Stimulated activated CD8-positive, alpha-beta memory T cell treated with anti-CD3 and anti-CD28 coated beads, Interleukin-12 subunit alpha, Interleukin-12 subunit beta, amount 100 ng/mL, for 24 hours (primary cell): ENCODE data around the gene DIP2C.

Experiments
- DNase-seq: peaks from one replicate; pipeline ENCODE4 v3.0.0-alpha.2; 2020; ENCODE audit errors: extremely low read depth

Gene DIP2C

DNA sequence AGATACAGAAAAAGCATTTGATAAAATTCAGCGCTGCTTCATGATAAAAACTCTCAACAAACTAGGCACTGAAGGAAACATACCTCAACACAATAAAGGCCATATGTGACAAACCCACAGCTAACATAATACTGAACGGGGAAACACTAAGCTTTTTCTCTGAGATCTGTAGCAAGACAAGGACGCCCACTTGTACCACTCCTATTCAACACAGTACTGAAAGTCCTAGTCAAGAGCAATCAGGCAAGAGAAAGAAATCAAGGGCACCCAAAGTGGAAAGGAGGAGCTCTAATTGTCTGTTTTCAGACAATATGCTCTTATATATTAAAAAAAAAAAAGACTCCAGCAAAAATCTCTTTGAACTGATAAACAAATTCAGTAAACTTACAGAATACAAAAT, 13.3 kb downstream of the DIP2C start:
- no peak for DNase-seq

- DNase-seq, result no peak
These were observed 13.9 kb downstream of the DIP2C start for GRCh38 chr10:675532-675931.

- DNase-seq, result no peak
These were observed 16.0 kb downstream of the DIP2C start for GRCh38 chr10:673492-673891.

- DNase-seq, result no peak
These were observed 16.5 kb downstream of the DIP2C start for GRCh38 chr10:672992-673391.

GRCh38 chr10:672203-672602, 17.3 kb downstream of the DIP2C start:
- DNase-seq, result no peak

- DNase-seq, result no peak
These were observed 18.5 kb downstream of the DIP2C start for GRCh38 chr10:670990-671389.

DNA sequence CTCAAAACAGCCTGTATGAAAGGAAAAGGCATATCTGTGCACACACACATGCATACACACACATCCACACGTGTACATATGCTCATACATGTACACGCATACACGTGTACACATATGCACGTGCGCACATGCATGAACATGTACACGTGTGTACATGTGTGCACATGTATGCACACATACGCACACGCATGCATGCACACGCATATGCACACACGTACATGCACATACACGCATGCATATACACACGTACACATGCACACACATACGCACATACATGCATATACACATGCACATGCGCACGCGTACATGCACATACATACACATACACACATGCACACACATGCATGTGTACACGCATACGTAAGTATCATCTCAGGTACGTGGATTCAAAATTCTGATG, 19.4 kb downstream of the DIP2C start:
- DNase-seq, result no peak

- DNase-seq, result no peak
These were observed 20.5 kb downstream of the DIP2C start for GRCh38 chr10:668786-669485.

GRCh38 chr10:667602-668143, 21.8 kb downstream of the DIP2C start:
- DNase-seq, result no peak

- no peak for DNase-seq
These were observed 22.4 kb downstream of the DIP2C start for GRCh38 chr10:667096-667495.

DNA sequence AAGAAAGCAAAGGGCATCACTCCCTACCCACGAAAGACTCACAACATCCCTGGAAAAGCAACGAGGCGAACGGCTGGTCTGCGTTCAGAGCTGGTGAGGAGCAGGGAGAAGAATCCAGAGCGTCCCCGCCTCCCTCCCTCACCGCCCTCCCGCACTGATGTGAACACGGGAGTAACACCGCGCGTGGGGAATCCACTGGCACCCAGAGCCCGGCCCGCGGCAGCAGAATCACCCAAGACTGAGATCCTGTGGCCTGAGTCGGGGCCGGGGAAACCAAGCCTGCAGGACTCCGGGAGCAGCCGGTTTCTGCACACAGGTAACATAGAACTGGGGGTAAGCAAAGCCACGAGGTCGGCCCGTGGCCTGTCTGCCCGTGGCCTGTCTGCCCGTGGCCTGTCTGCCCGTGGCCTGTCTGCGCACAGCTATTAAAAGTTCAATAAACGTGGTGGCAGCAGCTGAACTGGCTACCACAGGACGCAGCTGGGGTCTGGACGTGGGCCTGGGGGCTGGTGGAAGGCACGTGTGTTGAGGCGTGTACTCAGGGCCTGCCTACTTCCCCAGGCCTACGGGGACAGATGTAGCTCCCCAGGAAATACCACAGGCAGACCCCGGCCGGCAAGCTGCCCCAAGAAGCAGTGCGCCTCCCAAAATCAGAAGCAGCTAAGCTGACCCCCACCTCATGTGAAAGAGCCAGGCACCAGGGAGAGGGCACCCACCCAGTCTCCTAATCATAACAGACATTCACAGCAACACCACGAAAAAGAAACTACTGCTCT, 23.0 kb downstream of the DIP2C start:
- DNase-seq, result no peak

DNA sequence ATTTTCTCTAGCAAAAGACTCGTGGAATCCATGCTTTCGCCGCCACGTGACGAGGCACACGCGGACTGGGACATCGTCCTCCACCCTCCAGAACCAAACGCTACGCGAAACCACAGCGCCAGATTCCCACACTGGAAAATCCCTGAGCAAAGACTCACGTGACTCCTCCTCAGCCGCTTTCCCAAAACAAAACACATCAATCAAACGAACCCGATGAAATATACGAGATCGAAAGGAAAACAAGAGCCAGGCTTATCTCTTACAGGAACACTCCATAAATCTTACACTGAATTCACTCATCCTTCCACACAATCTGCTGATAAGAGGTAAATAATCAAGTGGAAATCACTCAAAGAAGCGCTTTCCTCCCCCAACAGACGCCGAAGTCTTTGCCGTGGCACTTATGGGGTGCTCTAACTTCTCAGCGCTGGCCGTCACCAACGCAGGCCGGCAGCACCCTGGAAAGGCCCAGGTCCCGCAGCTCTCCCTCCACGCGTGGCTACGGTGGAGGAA, 23.8 kb downstream of the DIP2C start:
- no peak for DNase-seq

- DNase-seq, result no peak
These were observed 24.6 kb downstream of the DIP2C start for GRCh38 chr10:664893-665292.

GRCh38 chr10:664301-664700, 25.2 kb downstream of the DIP2C start:
- no peak for DNase-seq

- no peak for DNase-seq
These were observed 25.6 kb downstream of the DIP2C start for GRCh38 chr10:663831-664251.

DNA sequence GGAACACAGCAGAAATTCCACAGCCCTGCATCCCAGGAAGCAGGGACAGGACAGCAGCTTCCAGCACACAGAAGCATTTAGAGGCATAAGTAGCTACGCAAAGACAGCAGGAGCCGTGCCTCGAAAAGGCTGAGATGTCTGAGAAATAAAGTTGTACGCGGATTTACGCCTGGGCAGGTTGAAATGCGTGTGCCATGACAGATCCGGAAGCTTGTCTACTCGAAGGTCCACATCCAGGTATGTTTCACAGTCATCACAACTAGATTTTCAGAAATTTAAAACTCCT, 26.1 kb downstream of the DIP2C start:
- DNase-seq, result no peak

GRCh38 chr10:662686-663465, 26.6 kb downstream of the DIP2C start:
- no peak for DNase-seq

GRCh38 chr10:662223-662605, 27.3 kb downstream of the DIP2C start:
- no peak for DNase-seq

DNA sequence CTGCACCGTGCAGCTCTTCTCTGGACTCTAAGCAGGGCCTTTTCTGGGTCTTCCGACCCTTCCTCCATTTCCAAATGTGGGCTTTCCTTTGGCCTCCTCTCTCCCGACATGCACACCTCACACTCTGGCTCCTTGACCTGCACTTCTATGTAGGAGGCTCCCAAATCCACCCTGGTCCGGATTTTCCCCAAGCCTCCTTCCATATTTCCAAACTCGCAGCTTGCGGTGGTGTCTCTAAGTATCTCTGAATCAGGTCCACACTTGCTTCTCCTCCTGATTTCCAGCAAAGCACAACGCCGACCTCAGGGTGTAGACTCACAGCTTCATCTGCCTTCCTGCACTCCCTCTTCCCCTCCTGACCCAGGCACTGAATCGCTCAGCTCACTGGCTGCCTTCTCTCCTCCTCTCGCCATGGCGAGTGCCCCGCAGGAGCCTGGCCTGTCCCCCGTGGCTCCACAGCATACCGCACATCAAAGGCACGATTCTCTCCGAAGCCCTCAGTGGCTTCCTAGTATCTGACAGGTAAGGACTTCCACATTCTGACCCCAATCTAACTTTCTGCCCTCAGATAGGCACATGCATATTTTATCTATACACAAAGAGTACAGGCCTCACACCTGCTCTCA, 27.8 kb downstream of the DIP2C start:
- DNase-seq, result no peak

- DNase-seq, result no peak
These were observed 28.4 kb downstream of the DIP2C start for GRCh38 chr10:660970-661596.

- DNase-seq, result no peak
These were observed 29.0 kb downstream of the DIP2C start for GRCh38 chr10:660413-660969.
